SK-N-SH treated with all-trans-retinoic acid at 6 μM for 48 hours (cell line): ENCODE results near the gene TMEM245.

Experiments
- ATAC-seq: fragments of 200-7000 bp; cut with Tn5 transposase; 3 replicates; pipeline ENCODE4 v1.9.1; 2020; ENCODE audit warnings: mild to moderate bottlenecking, moderate library complexity
- ARNTL ChIP-seq: fragments of 450-650 bp; formaldehyde crosslinking; IDR thresholded peaks from 2 replicates; pipeline ENCODE4 v1.5.0; 2020; ENCODE audit warnings: low read depth, mild to moderate bottlenecking, moderate library complexity, borderline replicate concordance
- BACH2 ChIP-seq: fragments of 250-450 bp; sonication (Bioruptor Pico); IDR thresholded peaks from 2 replicates; pipeline ENCODE4 v1.9.0; 2021; ENCODE audit warnings: mild to moderate bottlenecking, borderline replicate concordance
- CSDC2 ChIP-seq: fragments of 250-450 bp; sonication (Bioruptor Pico); IDR thresholded peaks from 2 replicates; pipeline ENCODE4 v1.5.0; 2020; ENCODE audit warnings: mild to moderate bottlenecking, moderate library complexity
- ESRRG ChIP-seq: fragments of 250-450 bp; sonication (Bioruptor Pico); IDR thresholded peaks from 2 replicates; pipeline ENCODE4 v1.6.1; 2021; ENCODE audit warnings: mild to moderate bottlenecking
- GLIS3 ChIP-seq: fragments of 250-450 bp; sonication (Bioruptor Pico); IDR thresholded peaks from 2 replicates; pipeline ENCODE4 v1.5.0; 2020; ENCODE audit warnings: mild to moderate bottlenecking, moderate library complexity
- ISL1 ChIP-seq: fragments of 250-450 bp; sonication (Bioruptor Pico); IDR thresholded peaks from 2 replicates; pipeline ENCODE4 v2.1.2; 2022; ENCODE audit warnings: mild to moderate bottlenecking, moderate library complexity
- OSR1 ChIP-seq: fragments of 250-450 bp; sonication (Bioruptor Pico); IDR thresholded peaks from 2 replicates; pipeline ENCODE4 v1.8.0; 2022; ENCODE audit warnings: moderate library complexity, mild to moderate bottlenecking, inconsistent platforms
- PPARA ChIP-seq: fragments of 250-450 bp; sonication (Bioruptor Pico); IDR thresholded peaks from 2 replicates; pipeline ENCODE4 v1.5.0; 2020; ENCODE audit warnings: mild to moderate bottlenecking, borderline replicate concordance
- SNAI2 ChIP-seq: fragments of 250-450 bp; sonication (Bioruptor Pico); IDR thresholded peaks from 2 replicates; pipeline ENCODE4 v1.5.0; 2020; ENCODE audit warnings: mild to moderate bottlenecking, moderate library complexity
- TCF4 ChIP-seq: fragments of 250-450 bp; sonication (Bioruptor Pico); IDR thresholded peaks from 2 replicates; pipeline ENCODE4 v1.8.0; 2021; ENCODE audit warnings: mild to moderate bottlenecking, moderate library complexity, borderline replicate concordance
- TOX ChIP-seq: fragments of 250-450 bp; sonication (Bioruptor Pico); IDR thresholded peaks from 2 replicates; pipeline ENCODE4 v1.8.0; 2021; ENCODE audit warnings: mild to moderate bottlenecking, moderate library complexity, borderline replicate concordance
- ZC3H10 ChIP-seq: fragments of 250-450 bp; sonication (Bioruptor Pico); IDR thresholded peaks from 2 replicates; pipeline ENCODE4 v1.5.1; 2021; ENCODE audit warnings: mild to moderate bottlenecking, moderate library complexity
- ZFP3 ChIP-seq: fragments of 250-450 bp; sonication (Bioruptor Pico); IDR thresholded peaks from 2 replicates; pipeline ENCODE4 v1.5.0; 2020; ENCODE audit warnings: mild to moderate bottlenecking, moderate library complexity
- ZFP30 ChIP-seq: fragments of 450-650 bp; formaldehyde crosslinking; IDR thresholded peaks from 2 replicates; pipeline ENCODE4 v1.5.0; 2022; ENCODE audit warnings: mild to moderate bottlenecking, moderate library complexity
- ZNF70 ChIP-seq: fragments of 450-650 bp; formaldehyde crosslinking; IDR thresholded peaks from 2 replicates; pipeline ENCODE4 v1.5.0; 2020; ENCODE audit warnings: mild to moderate bottlenecking, moderate library complexity
- ZNF8 ChIP-seq: fragments of 450-650 bp; formaldehyde crosslinking; IDR thresholded peaks from 2 replicates; pipeline ENCODE4 v1.5.0; 2020; ENCODE audit warnings: mild to moderate bottlenecking, moderate library complexity
- TF ChIP-seq, protein P1 (sequence below): fragments of 250-450 bp; sonication (Bioruptor Pico); IDR thresholded peaks from 2 replicates; pipeline ENCODE4 v1.5.0; 2020; ENCODE audit warnings: mild to moderate bottlenecking, moderate library complexity
- TF ChIP-seq, protein P2 (sequence below): fragments of 250-450 bp; sonication (Bioruptor Pico); IDR thresholded peaks from 2 replicates; pipeline ENCODE4 v1.8.0; 2020; ENCODE audit warnings: mild to moderate bottlenecking, moderate library complexity, borderline replicate concordance
- TF ChIP-seq, protein P3 (sequence below): fragments of 250-450 bp; sonication (Bioruptor Pico); IDR thresholded peaks from 2 replicates; pipeline ENCODE4 v1.5.1; 2020; ENCODE audit warnings: low read depth, mild to moderate bottlenecking, moderate library complexity
- TF ChIP-seq, protein P4 (sequence below): fragments of 250-450 bp; sonication (Bioruptor Pico); IDR thresholded peaks from 2 replicates; pipeline ENCODE4 v1.8.0; 2021; ENCODE audit warnings: low read depth, mild to moderate bottlenecking, moderate library complexity, borderline replicate concordance

Gene TMEM245

DNA sequence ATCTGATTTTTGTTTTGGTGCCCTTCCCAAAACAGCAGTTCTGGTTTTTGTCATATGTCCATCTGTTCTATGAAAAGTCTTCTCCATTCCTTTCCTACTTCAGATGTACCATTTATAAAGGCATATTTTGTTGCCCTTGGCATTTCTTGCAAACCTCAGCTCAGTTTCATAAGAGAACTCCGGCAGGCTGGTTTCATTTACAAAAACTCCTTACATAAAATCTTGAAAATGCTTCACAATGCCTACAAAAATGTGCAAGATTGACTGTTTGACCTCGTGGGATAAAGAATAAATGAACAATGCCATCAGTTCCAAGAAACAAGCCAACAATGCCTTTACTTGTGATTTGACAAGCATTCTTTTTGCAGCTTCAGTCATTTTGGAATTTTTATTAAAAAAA lies 67.3 kb downstream of the TMEM245 start:
- ATAC-seq = no peak
- TF ChIP-seq ZC3H10 (CRISPR knock-in tag) = no peak
- TF ChIP-seq SNAI2 (CRISPR knock-in tag) = no peak
- no peak for TF ChIP-seq ZNF8 (CRISPR knock-in tag)
- TF ChIP-seq CSDC2 (CRISPR knock-in tag) = no peak
- no peak for TF ChIP-seq ARNTL (CRISPR knock-in tag)
- TF ChIP-seq OSR1 (CRISPR knock-in tag) = no peak
- TF ChIP-seq, protein P1, sequence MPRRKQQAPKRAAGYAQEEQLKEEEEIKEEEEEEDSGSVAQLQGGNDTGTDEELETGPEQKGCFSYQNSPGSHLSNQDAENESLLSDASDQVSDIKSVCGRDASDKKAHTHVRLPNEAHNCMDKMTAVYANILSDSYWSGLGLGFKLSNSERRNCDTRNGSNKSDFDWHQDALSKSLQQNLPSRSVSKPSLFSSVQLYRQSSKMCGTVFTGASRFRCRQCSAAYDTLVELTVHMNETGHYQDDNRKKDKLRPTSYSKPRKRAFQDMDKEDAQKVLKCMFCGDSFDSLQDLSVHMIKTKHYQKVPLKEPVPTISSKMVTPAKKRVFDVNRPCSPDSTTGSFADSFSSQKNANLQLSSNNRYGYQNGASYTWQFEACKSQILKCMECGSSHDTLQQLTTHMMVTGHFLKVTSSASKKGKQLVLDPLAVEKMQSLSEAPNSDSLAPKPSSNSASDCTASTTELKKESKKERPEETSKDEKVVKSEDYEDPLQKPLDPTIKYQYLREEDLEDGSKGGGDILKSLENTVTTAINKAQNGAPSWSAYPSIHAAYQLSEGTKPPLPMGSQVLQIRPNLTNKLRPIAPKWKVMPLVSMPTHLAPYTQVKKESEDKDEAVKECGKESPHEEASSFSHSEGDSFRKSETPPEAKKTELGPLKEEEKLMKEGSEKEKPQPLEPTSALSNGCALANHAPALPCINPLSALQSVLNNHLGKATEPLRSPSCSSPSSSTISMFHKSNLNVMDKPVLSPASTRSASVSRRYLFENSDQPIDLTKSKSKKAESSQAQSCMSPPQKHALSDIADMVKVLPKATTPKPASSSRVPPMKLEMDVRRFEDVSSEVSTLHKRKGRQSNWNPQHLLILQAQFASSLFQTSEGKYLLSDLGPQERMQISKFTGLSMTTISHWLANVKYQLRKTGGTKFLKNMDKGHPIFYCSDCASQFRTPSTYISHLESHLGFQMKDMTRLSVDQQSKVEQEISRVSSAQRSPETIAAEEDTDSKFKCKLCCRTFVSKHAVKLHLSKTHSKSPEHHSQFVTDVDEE (CRISPR knock-in tag) = no peak
- TF ChIP-seq GLIS3 = no peak
- TF ChIP-seq TCF4 (CRISPR knock-in tag) = no peak
- no peak for TF ChIP-seq ESRRG (CRISPR knock-in tag)
- TF ChIP-seq, protein P2, sequence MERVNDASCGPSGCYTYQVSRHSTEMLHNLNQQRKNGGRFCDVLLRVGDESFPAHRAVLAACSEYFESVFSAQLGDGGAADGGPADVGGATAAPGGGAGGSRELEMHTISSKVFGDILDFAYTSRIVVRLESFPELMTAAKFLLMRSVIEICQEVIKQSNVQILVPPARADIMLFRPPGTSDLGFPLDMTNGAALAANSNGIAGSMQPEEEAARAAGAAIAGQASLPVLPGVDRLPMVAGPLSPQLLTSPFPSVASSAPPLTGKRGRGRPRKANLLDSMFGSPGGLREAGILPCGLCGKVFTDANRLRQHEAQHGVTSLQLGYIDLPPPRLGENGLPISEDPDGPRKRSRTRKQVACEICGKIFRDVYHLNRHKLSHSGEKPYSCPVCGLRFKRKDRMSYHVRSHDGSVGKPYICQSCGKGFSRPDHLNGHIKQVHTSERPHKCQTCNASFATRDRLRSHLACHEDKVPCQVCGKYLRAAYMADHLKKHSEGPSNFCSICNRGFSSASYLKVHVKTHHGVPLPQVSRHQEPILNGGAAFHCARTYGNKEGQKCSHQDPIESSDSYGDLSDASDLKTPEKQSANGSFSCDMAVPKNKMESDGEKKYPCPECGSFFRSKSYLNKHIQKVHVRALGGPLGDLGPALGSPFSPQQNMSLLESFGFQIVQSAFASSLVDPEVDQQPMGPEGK (CRISPR knock-in tag) = no peak
- TF ChIP-seq ZFP30 (CRISPR knock-in tag) = no peak

DNA sequence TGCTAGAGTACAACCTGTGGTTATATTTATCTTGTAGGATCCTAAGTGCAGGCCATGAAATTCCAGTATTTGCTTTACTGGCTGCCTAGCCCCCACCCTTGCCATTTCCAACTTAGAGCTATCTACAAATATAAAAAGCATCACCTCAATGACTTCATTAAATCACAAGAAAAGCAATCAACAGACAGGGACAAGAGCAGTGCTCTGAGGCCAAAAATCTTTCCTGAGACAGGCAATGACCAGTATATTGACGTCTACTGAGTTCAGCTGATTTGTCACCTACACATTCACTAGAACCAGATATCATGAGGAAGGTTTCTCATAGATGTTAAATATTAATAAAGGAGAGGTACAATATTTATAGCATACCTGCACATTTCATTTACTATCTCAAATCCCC lies 68.0 kb downstream of the TMEM245 start:
- no peak for TF ChIP-seq ISL1 (CRISPR knock-in tag)
- TF ChIP-seq ZNF8 (CRISPR knock-in tag) = no peak
- no peak for TF ChIP-seq ZNF70
- TF ChIP-seq ZFP3 (CRISPR knock-in tag) = no peak
- TF ChIP-seq, protein P3, sequence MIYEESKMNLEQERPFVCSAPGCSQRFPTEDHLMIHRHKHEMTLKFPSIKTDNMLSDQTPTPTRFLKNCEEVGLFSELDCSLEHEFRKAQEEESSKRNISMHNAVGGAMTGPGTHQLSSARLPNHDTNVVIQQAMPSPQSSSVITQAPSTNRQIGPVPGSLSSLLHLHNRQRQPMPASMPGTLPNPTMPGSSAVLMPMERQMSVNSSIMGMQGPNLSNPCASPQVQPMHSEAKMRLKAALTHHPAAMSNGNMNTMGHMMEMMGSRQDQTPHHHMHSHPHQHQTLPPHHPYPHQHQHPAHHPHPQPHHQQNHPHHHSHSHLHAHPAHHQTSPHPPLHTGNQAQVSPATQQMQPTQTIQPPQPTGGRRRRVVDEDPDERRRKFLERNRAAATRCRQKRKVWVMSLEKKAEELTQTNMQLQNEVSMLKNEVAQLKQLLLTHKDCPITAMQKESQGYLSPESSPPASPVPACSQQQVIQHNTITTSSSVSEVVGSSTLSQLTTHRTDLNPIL (CRISPR knock-in tag) = no peak
- ATAC-seq = no peak

DNA sequence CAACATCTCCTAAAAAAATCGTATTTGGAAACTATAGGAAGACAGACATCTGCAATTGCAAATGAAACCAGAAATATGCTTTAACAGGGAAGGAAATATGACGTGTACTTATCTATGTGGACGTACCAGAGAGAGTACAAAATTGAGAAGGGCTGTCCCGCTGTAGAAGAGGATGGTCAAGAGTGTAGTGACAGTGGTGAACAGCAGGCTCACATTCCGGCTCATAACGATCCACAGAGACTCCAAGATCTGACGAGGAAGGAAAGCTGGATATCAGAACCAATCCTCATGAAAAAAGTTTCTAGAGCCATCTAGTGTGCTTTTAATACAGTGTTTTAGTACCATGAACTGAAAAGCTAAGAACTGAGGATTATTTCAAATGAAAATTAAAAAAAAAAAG lies 69.3 kb downstream of the TMEM245 start:
- no peak for TF ChIP-seq PPARA (CRISPR knock-in tag)
- no peak for TF ChIP-seq BACH2
- TF ChIP-seq, protein P4, sequence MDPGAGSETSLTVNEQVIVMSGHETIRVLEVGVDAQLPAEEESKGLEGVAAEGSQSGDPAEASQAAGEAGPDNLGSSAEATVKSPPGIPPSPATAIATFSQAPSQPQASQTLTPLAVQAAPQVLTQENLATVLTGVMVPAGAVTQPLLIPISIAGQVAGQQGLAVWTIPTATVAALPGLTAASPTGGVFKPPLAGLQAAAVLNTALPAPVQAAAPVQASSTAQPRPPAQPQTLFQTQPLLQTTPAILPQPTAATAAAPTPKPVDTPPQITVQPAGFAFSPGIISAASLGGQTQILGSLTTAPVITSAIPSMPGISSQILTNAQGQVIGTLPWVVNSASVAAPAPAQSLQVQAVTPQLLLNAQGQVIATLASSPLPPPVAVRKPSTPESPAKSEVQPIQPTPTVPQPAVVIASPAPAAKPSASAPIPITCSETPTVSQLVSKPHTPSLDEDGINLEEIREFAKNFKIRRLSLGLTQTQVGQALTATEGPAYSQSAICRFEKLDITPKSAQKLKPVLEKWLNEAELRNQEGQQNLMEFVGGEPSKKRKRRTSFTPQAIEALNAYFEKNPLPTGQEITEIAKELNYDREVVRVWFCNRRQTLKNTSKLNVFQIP (CRISPR knock-in tag) = no peak
- TF ChIP-seq, protein P1 (CRISPR knock-in tag) = no peak
- no peak for TF ChIP-seq ISL1 (CRISPR knock-in tag)
- TF ChIP-seq ZFP3 (CRISPR knock-in tag) = no peak
- TF ChIP-seq TOX (CRISPR knock-in tag) = no peak
- ATAC-seq = no peak
